GM12891 (cell line): ENCODE data around the gene MRPL21.

Experiments
- POLR2A ChIP-seq: IDR thresholded peaks from 2 replicates; pipeline ENCODE4 v1.6.1; 2011; ENCODE audit warnings: low read depth, low read length, control low read depth
- POLR2AphosphoS5 ChIP-seq: IDR thresholded peaks from 2 replicates; pipeline ENCODE4 v1.6.1; 2011; ENCODE audit warnings: low read depth, low read length, control low read depth
- POU2F2 ChIP-seq: IDR thresholded peaks from 2 replicates; pipeline ENCODE4 v1.6.1; 2011; ENCODE audit warnings: low read depth, mild to moderate bottlenecking, control low read depth, low read length, moderate library complexity
- SPI1 ChIP-seq: IDR thresholded peaks from 2 replicates; pipeline ENCODE4 v1.6.1; 2011; ENCODE audit warnings: low read depth, low read length, control low read depth
- TAF1 ChIP-seq: IDR thresholded peaks from 2 replicates; pipeline ENCODE4 v1.6.1; 2011; ENCODE audit warnings: low read depth, low read length, control low read depth

GRCh38 chr11:68935066-68935465, 31.4 kb upstream of the MRPL21 start:
- TF ChIP-seq TAF1 (no peak), POLR2A (no peak), POLR2AphosphoS5 (no peak), SPI1 (no peak), POU2F2 (no peak)
